GM23338 (cell line): Measurements from ENCODE around the gene BCAS3. TPM values are rescaled to one million over a fixed set of nuclear protein-coding genes. Genes with fewer than 3 reads are reported as not detected.

ENCODE experiments used
- CTCF ChIP-seq, 2 experiments: fragments of 200-600 bp in 1 of 2; sonication (generic) in 1 of 2; conservative IDR thresholded peaks; 2 replicates each; pipeline versions ENCODE4 v1.5.1 to v1.6.1; 2016 to 2017; ENCODE audit warnings: antibody characterized with exemption in 2 of 2, low read depth in 2 of 2, mild to moderate bottlenecking in 2 of 2, moderate library complexity in 1 of 2
- REST ChIP-seq: IDR thresholded peaks from one replicate; pipeline ENCODE4 v1.6.1; 2018; ENCODE audit warnings: antibody characterized with exemption; ENCODE audit not compliant: unreplicated experiment
- ZNF331 ChIP-seq: fragments of 250-450 bp; sonication (Bioruptor Pico); IDR thresholded peaks from 2 replicates; pipeline ENCODE4 v1.5.0; 2020; ENCODE audit warnings: low read depth, mild to moderate bottlenecking, moderate library complexity
- polyA plus RNA-seq: library from polyadenylated mRNA; unstranded; fragments of >200 nt; fragmentation: Nextera tagmentation; extraction: Ambion mirVana; gene quantifications from 2 replicates; pipeline ENCODE4 v1.2.1, GENCODE V29; 2016
- total RNA-seq: library from RNA; depleted of rRNA; stranded (reverse); fragments of >200 nt; shearing (Covaris generic); gene quantifications from 2 replicates; pipeline ENCODE4 v1.2.3, GENCODE V29; 2014
- TF ChIP-seq, protein P1 (sequence below): fragments of 250-450 bp; sonication (Bioruptor Pico); IDR thresholded peaks from 2 replicates; pipeline ENCODE4 v1.5.0; 2020; ENCODE audit warnings: mild to moderate bottlenecking, moderate library complexity

BCAS3 gene
- total and polyA plus RNA-seq, 2 experiments from 2014 or later = 8.2 to 28.0 TPM

DNA sequence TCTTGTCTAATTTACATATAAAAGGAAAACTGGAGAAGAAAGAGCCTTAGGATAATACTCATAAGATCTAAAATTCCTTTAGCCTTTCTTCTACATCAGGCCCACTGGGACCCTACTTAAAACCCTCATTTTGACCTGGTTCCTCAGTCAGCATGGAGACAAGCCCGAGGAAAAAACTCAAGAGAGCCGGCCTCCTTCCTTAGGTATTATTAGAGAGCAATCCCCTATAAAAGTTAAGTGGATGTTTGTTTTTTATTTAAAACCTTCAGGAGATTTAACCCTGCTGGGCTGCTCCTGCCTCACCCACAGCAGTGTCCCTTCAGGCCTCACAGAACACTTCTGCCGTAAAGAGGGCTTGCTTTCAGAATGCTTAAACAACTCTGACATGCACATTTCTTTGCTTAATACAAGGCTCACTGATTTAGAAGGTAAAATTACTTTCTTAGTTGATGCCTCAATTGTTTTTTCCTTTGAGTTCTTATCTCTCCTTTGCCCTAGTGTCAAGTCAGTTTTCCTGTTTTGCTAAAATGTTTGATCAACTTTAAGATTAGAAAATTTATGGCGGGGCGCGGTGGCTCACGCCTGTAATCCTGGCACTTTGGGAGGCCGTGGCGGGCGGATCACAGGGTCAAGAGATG, 576.4 kb downstream of the BCAS3 start (continued):
- TF ChIP-seq, protein P1, sequence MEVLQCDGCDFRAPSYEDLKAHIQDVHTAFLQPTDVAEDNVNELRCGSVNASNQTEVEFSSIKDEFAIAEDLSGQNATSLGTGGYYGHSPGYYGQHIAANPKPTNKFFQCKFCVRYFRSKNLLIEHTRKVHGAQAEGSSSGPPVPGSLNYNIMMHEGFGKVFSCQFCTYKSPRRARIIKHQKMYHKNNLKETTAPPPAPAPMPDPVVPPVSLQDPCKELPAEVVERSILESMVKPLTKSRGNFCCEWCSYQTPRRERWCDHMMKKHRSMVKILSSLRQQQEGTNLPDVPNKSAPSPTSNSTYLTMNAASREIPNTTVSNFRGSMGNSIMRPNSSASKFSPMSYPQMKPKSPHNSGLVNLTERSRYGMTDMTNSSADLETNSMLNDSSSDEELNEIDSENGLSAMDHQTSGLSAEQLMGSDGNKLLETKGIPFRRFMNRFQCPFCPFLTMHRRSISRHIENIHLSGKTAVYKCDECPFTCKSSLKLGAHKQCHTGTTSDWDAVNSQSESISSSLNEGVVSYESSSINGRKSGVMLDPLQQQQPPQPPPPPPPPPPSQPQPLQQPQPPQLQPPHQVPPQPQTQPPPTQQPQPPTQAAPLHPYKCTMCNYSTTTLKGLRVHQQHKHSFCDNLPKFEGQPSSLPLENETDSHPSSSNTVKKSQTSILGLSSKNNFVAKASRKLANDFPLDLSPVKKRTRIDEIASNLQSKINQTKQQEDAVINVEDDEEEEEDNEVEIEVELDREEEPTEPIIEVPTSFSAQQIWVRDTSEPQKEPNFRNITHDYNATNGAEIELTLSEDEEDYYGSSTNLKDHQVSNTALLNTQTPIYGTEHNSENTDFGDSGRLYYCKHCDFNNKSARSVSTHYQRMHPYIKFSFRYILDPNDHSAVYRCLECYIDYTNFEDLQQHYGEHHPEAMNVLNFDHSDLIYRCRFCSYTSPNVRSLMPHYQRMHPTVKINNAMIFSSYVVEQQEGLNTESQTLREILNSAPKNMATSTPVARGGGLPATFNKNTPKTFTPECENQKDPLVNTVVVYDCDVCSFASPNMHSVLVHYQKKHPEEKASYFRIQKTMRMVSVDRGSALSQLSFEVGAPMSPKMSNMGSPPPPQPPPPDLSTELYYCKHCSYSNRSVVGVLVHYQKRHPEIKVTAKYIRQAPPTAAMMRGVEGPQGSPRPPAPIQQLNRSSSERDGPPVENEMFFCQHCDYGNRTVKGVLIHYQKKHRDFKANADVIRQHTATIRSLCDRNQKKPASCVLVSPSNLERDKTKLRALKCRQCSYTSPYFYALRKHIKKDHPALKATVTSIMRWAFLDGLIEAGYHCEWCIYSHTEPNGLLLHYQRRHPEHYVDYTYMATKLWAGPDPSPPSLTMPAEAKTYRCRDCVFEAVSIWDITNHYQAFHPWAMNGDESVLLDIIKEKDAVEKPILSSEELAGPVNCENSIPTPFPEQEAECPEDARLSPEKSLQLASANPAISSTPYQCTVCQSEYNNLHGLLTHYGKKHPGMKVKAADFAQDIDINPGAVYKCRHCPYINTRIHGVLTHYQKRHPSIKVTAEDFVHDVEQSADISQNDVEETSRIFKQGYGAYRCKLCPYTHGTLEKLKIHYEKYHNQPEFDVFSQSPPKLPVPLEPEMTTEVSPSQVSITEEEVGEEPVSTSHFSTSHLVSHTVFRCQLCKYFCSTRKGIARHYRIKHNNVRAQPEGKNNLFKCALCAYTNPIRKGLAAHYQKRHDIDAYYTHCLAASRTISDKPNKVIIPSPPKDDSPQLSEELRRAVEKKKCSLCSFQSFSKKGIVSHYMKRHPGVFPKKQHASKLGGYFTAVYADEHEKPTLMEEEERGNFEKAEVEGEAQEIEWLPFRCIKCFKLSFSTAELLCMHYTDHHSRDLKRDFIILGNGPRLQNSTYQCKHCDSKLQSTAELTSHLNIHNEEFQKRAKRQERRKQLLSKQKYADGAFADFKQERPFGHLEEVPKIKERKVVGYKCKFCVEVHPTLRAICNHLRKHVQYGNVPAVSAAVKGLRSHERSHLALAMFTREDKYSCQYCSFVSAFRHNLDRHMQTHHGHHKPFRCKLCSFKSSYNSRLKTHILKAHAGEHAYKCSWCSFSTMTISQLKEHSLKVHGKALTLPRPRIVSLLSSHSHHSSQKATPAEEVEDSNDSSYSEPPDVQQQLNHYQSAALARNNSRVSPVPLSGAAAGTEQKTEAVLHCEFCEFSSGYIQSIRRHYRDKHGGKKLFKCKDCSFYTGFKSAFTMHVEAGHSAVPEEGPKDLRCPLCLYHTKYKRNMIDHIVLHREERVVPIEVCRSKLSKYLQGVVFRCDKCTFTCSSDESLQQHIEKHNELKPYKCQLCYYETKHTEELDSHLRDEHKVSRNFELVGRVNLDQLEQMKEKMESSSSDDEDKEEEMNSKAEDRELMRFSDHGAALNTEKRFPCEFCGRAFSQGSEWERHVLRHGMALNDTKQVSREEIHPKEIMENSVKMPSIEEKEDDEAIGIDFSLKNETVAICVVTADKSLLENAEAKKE = no peak
- TF ChIP-seq ZNF331 (CRISPR knock-in tag) = no peak
- no peak for TF ChIP-seq REST
- TF ChIP-seq CTCF (conservative IDR thresholded peaks at IDR 0.05; ENCODE audit: low read depth in 2 of 2) = no peak
